EH (cell line): ENCODE results near the gene GRAMD2B.

Source experiments
- DNase-seq: peaks from one replicate; pipeline ENCODE4 v3.0.0-alpha.2; 2015; ENCODE audit warnings: low read depth

Gene GRAMD2B

DNA sequence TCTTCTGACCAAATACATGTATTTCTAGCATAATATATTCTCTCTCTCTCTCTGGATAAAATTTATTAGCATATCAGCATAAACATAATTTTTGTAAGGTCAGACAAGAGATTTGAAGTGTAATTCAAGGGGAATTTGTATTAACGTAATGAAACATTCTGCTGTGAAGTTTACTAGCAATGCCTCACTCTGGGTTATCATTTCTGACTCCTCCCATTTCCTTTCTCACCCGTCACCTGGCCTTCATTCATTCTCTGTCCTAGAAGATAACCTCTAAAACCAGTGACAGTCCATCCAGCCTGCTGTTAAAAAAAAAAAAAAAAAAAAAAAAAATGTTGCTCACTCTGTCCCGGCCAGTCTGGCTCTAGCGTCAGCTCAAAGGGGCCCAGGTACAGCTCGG is 27.1 kb downstream of the GRAMD2B start:
- no peak for DNase-seq

DNA sequence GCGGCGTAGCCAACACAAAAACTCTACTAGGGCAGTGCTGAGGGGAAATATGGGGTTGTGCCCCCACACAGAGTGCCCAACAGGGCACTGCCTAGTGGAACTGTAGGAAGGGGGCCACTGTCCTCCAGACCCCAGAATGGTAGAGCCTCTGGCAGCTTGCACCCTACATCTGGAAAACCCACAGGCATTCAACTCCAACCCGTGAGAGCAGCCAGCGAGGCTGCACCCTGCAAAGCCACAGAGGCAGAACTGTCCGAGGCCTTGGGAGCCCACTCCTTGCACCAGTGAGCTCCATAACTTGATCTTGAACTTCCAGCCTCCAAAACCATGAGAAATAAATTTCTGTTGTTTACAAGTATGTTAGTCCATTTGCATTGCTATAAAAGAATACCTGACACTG is 27.7 kb downstream of the GRAMD2B start:
- no peak for DNase-seq

DNA sequence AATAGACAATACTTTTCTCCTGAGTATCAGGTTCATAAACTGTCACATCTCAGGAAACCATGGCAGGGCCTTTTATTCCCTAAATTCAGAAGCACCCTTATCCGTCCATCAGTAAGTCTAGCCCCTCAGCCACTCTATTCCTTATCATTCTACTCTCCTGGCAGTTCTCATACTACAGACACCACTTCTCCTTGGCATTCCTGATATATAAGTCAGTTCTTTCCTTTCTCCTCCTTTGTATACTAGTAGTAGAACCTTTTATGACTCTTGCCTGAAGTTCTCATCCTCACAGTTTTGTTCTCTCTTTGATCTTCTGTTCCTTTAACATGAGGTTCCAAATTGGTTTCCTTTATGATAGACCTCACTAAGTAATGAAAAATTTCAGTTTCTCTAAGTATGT is 29.3 kb downstream of the GRAMD2B start:
- DNase-seq: peak; percentile 52

DNA sequence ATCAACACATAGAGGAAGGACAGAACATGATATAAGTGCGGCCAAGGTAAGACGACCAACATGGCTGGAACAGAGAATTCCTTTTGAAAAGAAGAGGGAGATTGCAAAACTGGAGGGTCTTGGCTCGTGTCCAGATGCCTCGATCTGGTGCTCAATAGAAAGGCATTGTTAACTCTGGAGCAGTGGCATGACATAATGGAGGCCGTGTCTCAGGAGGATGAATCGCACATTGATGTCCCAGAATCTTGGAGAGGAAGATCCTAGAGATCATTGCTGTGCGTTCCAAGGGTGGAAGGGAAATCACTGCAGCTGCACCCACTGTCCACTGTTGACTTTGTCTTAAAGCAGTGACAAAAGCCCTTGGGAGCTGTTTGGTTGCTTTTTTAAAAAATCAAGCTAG is 30.9 kb downstream of the GRAMD2B start:
- DNase-seq: peak; percentile 15

DNA sequence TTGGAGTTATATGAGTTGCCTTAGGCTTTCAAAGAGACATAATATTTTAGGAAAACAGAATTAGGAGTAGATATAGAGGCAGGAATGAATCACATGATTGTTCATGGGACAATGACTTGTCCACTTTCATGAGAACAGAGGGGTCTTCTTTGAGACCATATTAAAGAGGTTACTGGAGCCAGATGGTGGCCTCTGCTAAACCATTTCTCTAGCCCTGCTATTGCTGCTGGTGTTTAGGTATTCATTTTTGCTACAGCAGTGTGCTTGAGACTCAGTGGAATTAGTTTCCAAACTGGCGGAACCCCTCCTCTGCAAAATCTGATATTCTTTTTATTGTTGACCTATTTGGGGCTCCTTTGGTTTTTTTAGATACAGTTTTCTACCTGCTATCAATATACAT is 31.3 kb downstream of the GRAMD2B start:
- no peak for DNase-seq

DNA sequence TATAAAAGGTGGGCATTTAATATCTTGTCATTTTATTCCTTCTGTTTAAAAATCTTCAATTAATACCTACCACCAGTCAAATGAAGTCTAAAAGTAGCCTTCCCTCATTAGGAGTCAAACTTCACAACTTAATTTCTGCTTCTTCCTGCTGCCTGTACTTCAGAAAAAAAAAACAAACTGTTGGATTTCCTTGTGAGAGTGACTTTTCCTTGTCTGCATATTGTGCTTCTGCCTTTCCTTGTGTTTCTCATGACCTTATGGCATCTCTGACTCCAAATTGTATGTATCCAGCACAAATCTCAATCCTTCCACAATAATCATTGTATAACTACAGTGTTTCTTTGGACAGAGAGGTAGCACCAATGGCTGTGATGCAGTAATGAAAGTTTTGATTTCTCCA is 32.1 kb downstream of the GRAMD2B start:
- no peak for DNase-seq

DNA sequence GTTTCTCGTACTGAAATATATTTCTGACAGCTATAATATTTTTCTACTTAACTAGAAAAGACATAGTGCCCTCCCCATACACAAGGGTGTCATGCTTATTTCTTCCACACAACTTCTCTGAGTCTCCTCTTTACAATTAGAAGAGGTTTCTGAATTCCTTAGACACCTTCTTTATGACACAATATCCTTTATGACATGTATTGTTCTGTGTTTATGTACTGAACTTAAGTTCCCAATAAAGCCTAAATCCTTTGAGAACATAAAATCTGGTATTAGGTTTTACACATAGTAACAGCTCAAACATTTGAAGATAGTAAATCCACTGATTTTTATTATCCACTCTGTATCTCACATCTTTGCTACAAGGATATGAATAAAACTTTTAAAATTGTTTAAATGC is 32.5 kb downstream of the GRAMD2B start:
- peak; percentile 43 for DNase-seq

DNA sequence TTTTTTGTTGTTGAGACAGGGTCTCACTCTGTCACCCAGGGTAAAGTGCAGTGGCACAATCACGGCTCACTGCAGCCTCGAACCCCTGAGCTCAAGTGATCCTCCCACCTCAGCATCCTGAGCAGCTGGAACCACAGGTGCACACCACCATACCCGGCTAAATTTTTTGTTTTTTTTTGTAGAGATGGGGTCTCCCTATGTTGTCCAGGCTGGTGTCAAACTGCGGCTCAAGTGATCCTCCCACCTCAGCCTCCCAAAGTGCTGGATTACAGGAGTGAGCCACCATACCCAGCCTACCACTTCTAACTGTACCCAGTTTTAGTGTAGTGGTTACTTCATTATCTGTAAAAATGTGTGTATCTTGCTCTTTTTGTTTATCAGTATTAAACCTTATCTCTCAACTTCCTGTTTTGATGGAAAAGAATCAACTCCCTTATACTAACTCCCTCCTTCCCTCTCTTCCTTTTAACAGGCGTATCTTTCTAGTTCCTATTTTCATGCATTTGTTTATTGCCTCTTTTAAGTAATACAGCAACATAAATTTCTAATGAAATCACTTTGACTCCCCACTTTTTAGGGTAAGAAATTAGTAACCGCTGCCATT is 33.1 kb downstream of the GRAMD2B start:
- no peak for DNase-seq

DNA sequence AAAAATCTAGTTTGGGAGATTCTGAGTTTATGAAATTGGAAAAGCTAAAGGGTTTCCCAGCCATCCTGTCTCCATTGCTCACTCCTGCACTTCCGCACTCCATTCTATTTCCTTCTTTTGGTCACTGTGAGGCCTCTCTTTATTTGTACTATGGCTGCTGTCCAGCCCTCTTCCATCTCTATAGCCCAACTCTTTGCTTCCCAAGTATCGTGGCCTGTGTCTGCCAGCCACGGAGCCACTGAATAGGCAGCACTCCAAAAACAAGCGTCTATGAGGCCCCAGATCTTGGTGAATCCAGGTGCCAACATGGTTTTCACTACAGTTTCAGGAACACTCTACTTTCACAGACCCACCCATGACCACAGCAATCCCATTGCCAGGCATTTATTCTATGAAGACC is 37.2 kb downstream of the GRAMD2B start:
- DNase-seq: no peak

DNA sequence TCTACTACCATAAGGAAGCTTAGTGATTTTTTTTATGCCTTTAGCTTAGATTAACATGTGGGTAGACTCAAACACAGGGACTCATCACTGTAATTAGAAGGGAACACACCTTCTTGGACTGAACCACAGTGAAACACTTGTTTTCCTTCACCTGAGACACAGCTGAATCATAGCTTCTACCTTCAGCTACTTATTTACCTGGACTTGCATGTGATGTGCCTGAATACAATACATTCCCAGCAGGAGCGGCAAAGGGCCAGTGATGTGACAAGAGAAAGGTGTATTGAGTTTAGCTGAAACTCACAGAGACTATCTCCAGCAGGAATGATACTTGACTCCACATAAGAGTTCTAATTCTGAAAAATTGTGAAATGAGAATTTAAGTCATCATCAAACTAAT is 37.8 kb downstream of the GRAMD2B start:
- DNase-seq: no peak

DNA sequence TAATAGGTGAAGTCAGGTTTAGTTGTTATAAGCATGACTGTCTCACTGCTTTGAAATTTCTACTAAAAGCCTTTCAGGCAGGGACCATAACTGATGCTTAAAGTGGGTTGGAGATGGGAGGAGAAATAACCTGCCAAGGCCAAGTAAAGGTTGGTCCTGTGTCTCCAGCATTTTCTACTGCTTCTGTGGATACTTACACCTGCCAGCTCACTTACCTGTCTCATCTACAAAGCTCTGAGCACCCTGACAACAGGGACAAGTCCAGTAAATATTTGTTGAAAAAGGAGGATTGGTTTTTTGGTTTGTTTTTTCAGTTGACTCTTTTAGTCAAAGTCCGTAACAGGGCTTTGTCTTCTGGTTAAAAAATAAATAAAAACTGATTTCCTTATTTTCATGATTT is 38.6 kb downstream of the GRAMD2B start:
- no peak for DNase-seq

DNA sequence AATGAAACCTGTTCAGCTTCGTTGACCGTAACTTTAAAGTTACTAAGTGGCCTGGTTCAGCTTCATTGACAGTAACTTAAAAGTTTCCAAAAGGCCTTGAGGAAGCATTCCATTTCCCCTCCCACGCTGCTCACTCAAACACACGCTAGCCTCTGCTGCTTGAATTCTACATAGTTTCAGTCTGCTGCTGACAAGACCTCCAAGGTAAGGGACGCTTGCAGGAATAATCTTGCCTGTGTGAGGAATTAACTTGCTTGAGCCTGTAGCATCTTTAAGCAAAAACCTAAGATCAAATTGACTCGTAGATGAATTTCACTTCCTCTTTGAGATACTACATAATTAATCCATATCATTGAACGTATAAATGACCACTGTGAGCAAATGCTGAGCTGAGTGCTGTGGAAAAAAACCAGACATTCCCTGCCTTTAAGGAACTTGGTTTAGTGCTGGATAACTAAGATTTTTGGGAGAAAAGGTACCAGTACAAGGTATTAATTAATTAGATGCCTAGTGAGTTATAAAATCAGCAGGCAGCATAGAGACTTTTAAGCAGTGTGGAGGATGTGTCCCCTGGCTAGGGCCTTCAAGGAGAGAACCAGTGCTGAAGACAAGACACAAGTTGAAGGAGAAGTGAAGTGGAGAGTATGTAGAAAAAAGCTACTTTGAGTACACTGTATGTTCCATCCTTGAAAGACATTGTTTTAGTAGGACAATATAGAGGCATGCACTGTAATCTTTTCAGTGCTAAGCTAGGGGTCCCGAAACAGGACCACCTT is 39.2 kb downstream of the GRAMD2B start:
- no peak for DNase-seq

DNA sequence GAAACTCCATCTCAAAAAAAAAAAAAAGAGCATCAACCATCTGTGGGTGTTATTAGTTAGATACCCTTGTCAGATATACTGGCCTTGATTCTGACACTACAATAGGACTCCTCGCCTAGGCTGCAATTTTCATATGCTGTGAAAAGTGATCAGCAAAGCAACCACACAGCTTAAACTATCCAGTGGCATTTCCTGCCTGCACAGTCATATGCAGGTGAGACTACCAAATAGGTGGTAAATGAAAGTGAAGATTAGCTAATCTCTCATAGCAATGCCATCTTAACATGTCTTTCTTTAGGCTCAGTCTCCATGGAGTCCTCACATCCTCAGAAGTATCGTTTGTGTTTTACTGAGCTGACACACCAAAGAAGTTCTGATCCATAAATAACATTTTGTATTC is 40.8 kb downstream of the GRAMD2B start:
- DNase-seq: no peak

DNA sequence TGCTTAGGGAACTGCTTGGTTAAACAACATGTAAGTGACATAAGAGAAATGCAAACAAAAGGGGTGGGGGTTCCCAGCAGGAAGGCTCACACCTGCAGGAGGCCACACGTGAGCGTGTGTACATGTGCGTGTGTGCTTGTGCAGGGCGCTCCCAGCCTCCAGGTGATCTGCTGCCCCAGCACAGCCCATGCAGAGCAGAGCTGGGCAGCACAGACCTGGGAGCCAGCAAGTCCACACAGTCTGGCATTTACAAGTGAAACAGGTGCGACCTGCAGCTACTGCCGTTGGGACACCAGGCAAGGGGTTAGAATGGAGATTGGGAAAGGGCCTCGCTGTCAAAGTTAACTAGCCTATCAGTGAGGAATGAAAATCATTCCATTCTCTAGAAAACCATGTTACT is 41.8 kb downstream of the GRAMD2B start:
- DNase-seq: no peak

DNA sequence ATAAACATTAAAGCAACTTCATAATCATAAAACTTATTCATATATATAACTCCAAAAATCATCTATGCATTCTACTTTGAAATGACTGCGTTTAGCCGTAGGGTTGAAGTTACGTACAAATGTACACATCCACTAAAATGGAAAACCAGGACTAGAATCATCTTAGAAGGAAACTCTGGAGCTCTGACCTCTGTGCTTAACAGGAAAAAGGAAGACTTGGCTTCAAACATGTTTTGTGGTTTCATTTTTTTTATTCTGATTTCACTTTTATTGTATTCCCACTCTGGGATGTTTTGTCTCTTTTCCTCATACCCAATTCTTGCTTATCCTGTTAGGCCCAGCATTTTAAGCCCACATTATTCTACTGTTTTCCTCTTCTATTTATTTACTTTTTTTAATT is 44.9 kb downstream of the GRAMD2B start:
- DNase-seq: no peak

DNA sequence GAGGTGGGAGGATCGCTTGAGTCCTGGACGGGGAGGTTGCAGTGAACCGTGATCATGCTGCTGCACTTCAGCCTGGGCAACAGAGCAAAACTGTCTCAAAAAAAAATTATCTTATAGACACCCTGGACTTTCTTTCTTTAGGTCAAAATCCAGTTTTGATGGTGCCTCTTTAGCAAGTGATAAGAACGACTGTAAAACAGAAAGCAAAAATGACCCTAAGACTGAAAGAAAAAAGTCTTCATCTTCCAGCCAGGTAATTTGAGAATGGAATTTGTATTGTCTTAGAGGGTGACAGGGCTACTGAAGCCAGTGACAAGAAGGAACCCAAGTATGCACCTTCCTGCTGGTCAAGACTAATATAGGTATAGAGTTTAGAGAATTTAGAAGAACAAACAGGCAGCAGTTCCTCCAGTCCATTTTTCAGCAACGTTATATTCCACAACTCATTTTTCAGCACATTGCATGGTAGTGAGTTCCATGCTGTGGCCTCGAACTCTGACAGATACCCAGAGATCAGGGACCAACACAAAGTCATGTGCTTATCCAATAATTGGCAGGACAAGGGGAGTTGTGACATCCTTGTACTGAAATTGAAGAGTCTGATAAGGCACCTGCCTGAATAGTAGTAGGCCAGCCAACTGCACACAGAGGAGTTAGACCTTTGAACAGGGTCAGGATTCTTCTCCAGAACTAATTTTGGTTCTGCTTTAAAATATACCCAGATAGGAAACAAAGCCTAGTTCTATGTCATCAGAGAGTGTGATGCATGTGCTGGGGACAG is 46.5 kb downstream of the GRAMD2B start:
- no peak for DNase-seq

DNA sequence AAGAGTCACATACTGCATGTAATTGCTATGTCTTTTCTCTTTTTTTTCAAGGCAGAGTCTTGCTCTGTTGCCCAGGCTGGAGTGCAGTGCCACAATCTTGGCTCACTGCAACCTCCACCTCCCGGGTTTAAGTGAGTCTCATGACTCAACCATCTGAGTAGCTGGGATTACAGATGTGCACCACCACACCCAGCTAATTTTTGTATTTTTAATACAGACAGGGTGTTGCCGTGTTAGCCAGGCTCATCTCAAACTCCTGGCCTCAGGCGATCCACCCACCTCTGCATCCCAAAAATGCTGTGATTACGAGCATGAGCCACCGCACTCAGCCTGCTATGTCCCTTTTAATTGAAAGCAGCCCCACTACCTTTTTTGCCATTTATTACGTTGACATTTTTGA is 47.3 kb downstream of the GRAMD2B start:
- peak; percentile 80 for DNase-seq

DNA sequence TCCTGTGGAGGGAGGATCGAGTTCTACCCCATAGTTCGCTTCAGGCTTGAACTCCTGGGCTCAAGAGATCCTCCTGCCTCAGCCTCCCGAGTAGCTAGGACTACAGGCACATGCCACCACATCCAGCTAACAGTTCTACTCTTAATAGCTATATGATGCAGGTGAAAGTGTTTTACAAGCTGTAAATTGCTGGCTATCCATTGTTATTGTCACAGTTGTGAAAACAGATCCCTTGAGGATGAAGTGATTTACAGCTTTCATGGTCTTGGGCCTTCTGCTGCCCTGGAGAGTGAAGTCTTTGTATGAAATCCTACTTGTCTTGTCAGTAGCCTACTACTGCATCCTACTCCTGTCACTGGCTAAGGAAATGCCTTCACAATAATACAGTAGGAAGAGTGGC is 48.0 kb downstream of the GRAMD2B start:
- no peak for DNase-seq

DNA sequence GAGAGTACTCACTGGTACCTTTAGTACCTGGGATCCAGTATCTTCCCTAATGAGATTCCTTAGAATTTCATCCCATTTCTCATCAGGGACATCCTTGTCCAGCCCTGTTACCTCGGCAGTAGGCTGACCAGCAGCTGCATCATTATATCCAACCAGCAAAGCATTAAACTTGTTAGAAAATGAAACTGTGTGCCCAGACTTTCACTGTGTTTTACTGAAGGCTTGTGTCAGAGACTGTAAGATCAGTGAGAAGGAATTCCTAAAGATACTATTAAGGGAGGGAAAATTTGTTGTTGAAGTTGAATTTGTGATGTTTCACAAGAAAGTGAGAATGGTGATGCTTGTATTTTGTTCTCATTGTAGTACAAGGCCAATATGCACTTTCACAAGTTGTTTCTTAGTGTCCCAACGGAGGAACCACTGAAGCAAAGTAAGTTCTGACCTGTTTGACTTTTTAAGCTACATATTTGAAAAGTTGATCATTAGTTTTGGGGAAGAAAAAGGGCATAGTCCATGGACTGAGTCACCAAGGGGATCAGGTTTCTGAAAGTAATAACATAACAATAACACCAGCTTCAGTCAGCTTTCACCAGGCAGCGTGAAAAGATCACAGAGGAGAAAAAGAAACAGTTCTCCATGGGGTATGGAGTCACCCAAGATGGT is 48.8 kb downstream of the GRAMD2B start:
- peak; percentile 90 for DNase-seq

DNA sequence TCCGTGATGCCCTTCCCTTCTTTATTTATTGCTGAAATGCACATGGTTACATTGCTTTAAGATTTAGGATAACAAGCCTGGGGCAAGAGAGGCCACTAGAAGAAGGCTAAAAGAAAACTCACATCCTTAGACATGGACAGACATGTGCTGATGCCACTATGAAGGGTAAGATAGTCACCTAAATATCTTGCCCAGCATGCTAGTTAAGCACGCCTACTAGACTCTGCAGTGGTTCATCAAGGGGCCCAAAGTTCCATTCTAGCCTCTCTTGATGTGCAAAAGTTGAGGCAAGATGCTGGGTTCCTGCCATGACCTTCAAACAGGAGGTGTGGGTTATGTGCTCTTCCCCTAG is 49.3 kb downstream of the GRAMD2B start:
- no peak for DNase-seq

DNA sequence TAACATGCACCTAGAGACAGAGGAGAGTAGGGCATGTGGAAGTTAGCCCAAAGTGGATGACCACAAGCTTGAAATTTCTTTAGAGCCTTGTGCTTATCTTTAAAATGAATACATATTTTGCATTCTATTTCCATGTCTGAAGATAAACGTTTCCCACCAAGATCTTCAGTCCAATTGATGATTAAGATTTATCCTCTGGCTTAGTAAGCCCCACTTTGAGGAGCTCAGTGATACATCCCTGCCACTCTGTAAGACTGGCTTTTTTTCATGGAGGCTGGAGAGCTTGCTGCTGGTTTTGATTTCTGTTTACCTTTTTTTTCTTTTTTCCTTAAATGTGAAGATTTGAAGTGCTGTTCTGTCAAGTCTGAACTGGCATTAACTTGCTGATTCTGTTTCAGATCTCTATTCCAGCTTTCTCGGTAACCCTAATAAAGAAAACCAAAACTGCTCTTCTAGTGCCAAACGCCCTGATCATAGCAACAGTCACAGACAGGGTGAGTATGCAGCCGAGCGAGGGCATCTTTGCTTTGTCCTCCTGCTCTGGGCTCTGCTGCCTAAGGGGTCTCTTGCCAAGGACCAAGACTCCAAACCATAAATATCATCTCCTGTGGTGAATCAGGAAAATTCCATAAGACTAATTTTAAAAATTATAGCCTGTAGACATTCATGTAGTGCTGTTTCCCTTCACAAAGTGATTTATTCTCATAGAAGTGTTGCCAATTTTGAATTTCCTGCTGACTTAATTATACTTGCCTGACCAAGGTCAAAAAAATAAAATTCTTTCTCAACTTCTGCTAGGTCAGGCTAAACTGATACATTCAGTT is 54.3 kb downstream of the GRAMD2B start:
- DNase-seq: peak; percentile 46

DNA sequence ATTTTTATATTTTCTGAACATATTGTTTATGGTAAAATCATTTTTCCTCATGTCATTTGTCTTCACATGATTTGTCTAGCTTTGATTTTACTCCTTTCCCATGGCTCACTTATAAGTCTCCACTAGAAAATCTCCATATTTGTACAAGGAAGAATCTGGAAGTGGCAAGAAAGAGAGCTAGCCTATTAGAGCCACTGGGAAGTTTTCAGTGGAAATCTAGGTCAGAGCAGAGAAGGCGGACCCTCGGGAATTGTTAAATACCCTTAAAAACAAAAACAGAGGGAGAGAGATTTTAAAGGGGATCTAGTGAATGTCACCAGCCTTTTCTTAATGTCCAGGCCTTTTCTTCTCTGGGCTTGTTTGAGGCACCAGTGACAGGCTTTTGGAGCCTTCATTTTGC is 56.6 kb downstream of the GRAMD2B start:
- DNase-seq: no peak
